H9 (cell line): Measurements from ENCODE around the gene GRWD1. TPM values are rescaled to one million over a fixed set of nuclear protein-coding genes. Genes with fewer than 3 reads are reported as not detected.

Experiments used
- DNase-seq: peaks from one replicate; pipeline ENCODE4 v3.0.0-alpha.2; 2017
- H2AFZ ChIP-seq: one replicate; pipeline ENCODE4 v1.6.1; 2013; ENCODE audit warnings: mild to moderate bottlenecking, low read length, control low read depth, moderate library complexity
- H2AK5ac ChIP-seq: 2 replicates; pipeline ENCODE4 v1.6.1; 2013; ENCODE audit warnings: low read length, control low read depth, mixed read lengths; ENCODE audit not compliant: insufficient read length
- H2BK120ac ChIP-seq: one replicate; pipeline ENCODE4 v1.6.1; 2013; ENCODE audit warnings: low read depth, mild to moderate bottlenecking, low read length, control low read depth, inconsistent platforms; ENCODE audit not compliant: poor library complexity, severe bottlenecking
- H2BK12ac ChIP-seq: 2 replicates; pipeline ENCODE4 v1.6.1; 2013; ENCODE audit warnings: low read length, control low read depth, mixed read lengths, low read depth; ENCODE audit not compliant: insufficient read length
- H2BK15ac ChIP-seq: 2 replicates; pipeline ENCODE4 v1.6.1; 2013; ENCODE audit warnings: low read depth, low read length, control low read depth
- H2BK20ac ChIP-seq: one replicate; pipeline ENCODE4 v1.6.1; 2013; ENCODE audit warnings: low read depth, mild to moderate bottlenecking, low read length, control low read depth, inconsistent platforms; ENCODE audit not compliant: poor library complexity, severe bottlenecking
- H2BK5ac ChIP-seq: 2 replicates; pipeline ENCODE4 v1.6.1; 2013; ENCODE audit warnings: low read length, control low read depth, mixed read lengths; ENCODE audit not compliant: insufficient read length
- H3K14ac ChIP-seq: 2 replicates; pipeline ENCODE4 v1.6.1; 2013; ENCODE audit warnings: low read length, control low read depth; ENCODE audit not compliant: insufficient read depth
- H3K18ac ChIP-seq: 2 replicates; pipeline ENCODE4 v1.6.1; 2013; ENCODE audit warnings: low read depth, mild to moderate bottlenecking, mixed read lengths, low read length, control low read depth; ENCODE audit not compliant: insufficient read length
- H3K23ac ChIP-seq: 2 replicates; pipeline ENCODE4 v1.6.1; 2013; ENCODE audit warnings: low read length, control low read depth, mixed read lengths, low read depth; ENCODE audit not compliant: insufficient read length
- H3K23me2 ChIP-seq: 2 replicates; pipeline ENCODE4 v1.6.1; 2013; ENCODE audit warnings: low read depth, mild to moderate bottlenecking, mixed read lengths, low read length, control low read depth; ENCODE audit not compliant: insufficient read length, poor library complexity, severe bottlenecking
- H3K27ac ChIP-seq: 2 replicates; pipeline ENCODE4 v1.5.1; 2013; ENCODE audit warnings: low read length, control low read depth, mixed read lengths, low read depth; ENCODE audit not compliant: insufficient read length
- H3K27me3 ChIP-seq: 2 replicates; pipeline ENCODE4 v1.6.1; 2013; ENCODE audit warnings: low read length, control low read depth, inconsistent platforms; ENCODE audit not compliant: insufficient read depth
- H3K4ac ChIP-seq: 2 replicates; pipeline ENCODE4 v1.6.1; 2013; ENCODE audit warnings: low read depth, mild to moderate bottlenecking, control low read depth, inconsistent platforms, low read length, moderate library complexity
- H3K4me1 ChIP-seq: 2 replicates; pipeline ENCODE4 v1.6.1; 2013; ENCODE audit warnings: low read length, control low read depth, inconsistent platforms; ENCODE audit not compliant: insufficient read depth
- H3K4me2 ChIP-seq: 2 replicates; pipeline ENCODE4 v1.6.1; 2013; ENCODE audit warnings: low read length, control low read depth, mixed read lengths; ENCODE audit not compliant: insufficient read length, insufficient read depth
- H3K56ac ChIP-seq: 2 replicates; pipeline ENCODE4 v1.6.1; 2013; ENCODE audit warnings: low read depth, mild to moderate bottlenecking, mixed read lengths, low read length, control low read depth; ENCODE audit not compliant: insufficient read length
- H3K79me1 ChIP-seq: 2 replicates; pipeline ENCODE4 v1.6.1; 2013; ENCODE audit warnings: low read depth, mild to moderate bottlenecking, moderate library complexity, low read length, control low read depth, inconsistent platforms; ENCODE audit not compliant: insufficient read depth, poor library complexity, severe bottlenecking
- H3K79me2 ChIP-seq: 2 replicates; pipeline ENCODE4 v1.6.1; 2013; ENCODE audit warnings: low read length, control low read depth, inconsistent platforms; ENCODE audit not compliant: insufficient read depth
- H3K9ac ChIP-seq: 2 replicates; pipeline ENCODE4 v1.6.1; 2013; ENCODE audit warnings: low read length, control low read depth, mixed read lengths; ENCODE audit not compliant: insufficient read length; ENCODE audit errors: extremely low read depth
- H3K9me3 ChIP-seq: one replicate; pipeline ENCODE4 v1.6.1; 2013; ENCODE audit warnings: low read depth, low read length, inconsistent platforms; ENCODE audit not compliant: control insufficient read depth
- H3T11ph ChIP-seq: one replicate; pipeline ENCODE4 v1.6.1; 2013; ENCODE audit warnings: mild to moderate bottlenecking, low read length, control low read depth, inconsistent platforms
- H4K20me1 ChIP-seq: one replicate; pipeline ENCODE4 v1.6.1; 2013; ENCODE audit not compliant: control insufficient read depth, insufficient read length, insufficient read depth
- H4K5ac ChIP-seq: 2 replicates; pipeline ENCODE4 v1.6.1; 2013; ENCODE audit warnings: low read depth, mild to moderate bottlenecking, mixed read lengths, low read length, control low read depth; ENCODE audit not compliant: insufficient read length
- H4K8ac ChIP-seq: replicated peaks from 2 replicates; pipeline ENCODE4 v1.6.1; 2013; ENCODE audit warnings: low read length, control low read depth, mixed read lengths, low read depth; ENCODE audit not compliant: insufficient read length
- H4K91ac ChIP-seq: 2 replicates; pipeline ENCODE4 v1.6.1; 2013; ENCODE audit warnings: low read depth, mild to moderate bottlenecking, moderate library complexity, mixed read lengths, low read length, control low read depth; ENCODE audit not compliant: insufficient read length
- H3K27ac Mint-ChIP-seq, 3 experiments: 2 replicates in 2 of 3; 3 replicates in 1 of 3; pipeline ENCODE4 v1.8.0; 2020 to 2021; ENCODE audit warnings: mixed read lengths in 3 of 3, mild to moderate bottlenecking in 1 of 3, moderate library complexity in 1 of 3
- H3K27me3 Mint-ChIP-seq: 2 replicates; pipeline ENCODE4 v1.8.0; 2021; ENCODE audit warnings: low read depth, mild to moderate bottlenecking, moderate library complexity, mixed read lengths
- H3K36me3 Mint-ChIP-seq, 3 experiments: 2 replicates in 2 of 3; 3 replicates in 1 of 3; pipeline ENCODE4 v1.8.0; 2020 to 2021; ENCODE audit warnings: low read depth in 3 of 3, mixed read lengths in 3 of 3; ENCODE audit not compliant: insufficient read depth in 1 of 3
- H3K4me1 Mint-ChIP-seq, 2 experiments: 2 replicates each; pipeline ENCODE4 v1.8.0; 2020; ENCODE audit warnings: mixed read lengths in 2 of 2
- H3K4me3 Mint-ChIP-seq, 2 experiments: 2 replicates in 1 of 2; 3 replicates in 1 of 2; pipeline ENCODE4 v1.8.0; 2020 to 2021; ENCODE audit warnings: mild to moderate bottlenecking in 2 of 2, mixed read lengths in 2 of 2, moderate library complexity in 1 of 2
- H3K9me3 Mint-ChIP-seq, 2 experiments: 2 replicates in 1 of 2; 3 replicates in 1 of 2; pipeline ENCODE4 v1.8.0; 2020; ENCODE audit warnings: mild to moderate bottlenecking in 2 of 2, mixed read lengths in 2 of 2, moderate library complexity in 1 of 2
- CTCF ChIP-seq: fragments of 200-600 bp; sonication (generic); conservative IDR thresholded peaks from 3 replicates; pipeline ENCODE4 v1.8.0; 2021; ENCODE audit warnings: antibody characterized with exemption, mild to moderate bottlenecking
- WGBS: extraction: QIAGEN DNeasy Blood & Tissue Kit; methylation state at CpG from one replicate; pipeline ENCODE4 v1.1.7; 2013; ENCODE audit warnings: missing lambda C conversion rate, low lambda C conversion rate, mixed read lengths; ENCODE audit not compliant: insufficient read length; ENCODE audit errors: extremely low coverage; 5-methylcytosine and 5-hydroxymethylcytosine counted together
- total RNA-seq: library from RNA; stranded (reverse); gene quantifications from 2 replicates; pipeline ENCODE4 v1.2.1, GENCODE V29; 2021

The GRWD1 gene
- total RNA-seq, 1 experiment from 2014 or later, result 92.0 TPM

- Mint-ChIP-seq H3K27ac (peak overlapping the region; percentile 96 to 99 (median 98)), H3K4me1 (peaks cover 24 to 36% of the 10 kb centered on the region in 2 experiments), H3K27me3 (peaks cover 32% of the 10 kb centered on the region), H3K36me3 (peaks cover 0 to 19% (median 0%) of the 10 kb centered on the region in 3 experiments; a peak in 3 of 7 replicates), H3K4me3 (peak overlapping the region; percentile 67 to 85), H3K9me3 (no peaks in the 10 kb centered on the region; a peak in 2 of 5 replicates)
- Histone ChIP-seq H3K9ac (no peak overlapping the region), H4K91ac (no peak overlapping the region), H2BK12ac (no peak overlapping the region), H3K27me3 (no peaks in the 10 kb centered on the region; the same call in 1 of the 2 replicates), H2BK5ac (no peak overlapping the region), H3K4me1 (no peaks in the 10 kb centered on the region), H4K5ac (no peak overlapping the region), H3K14ac (no peak overlapping the region), H3K23me2 (peaks cover 8% of the 10 kb centered on the region), H3K4me2 (peak overlapping the region; percentile 65), H2AK5ac (no peak overlapping the region), H3K79me1 (no peaks in the 10 kb centered on the region), H3K23ac (no peak overlapping the region), H3K79me2 (no peaks in the 10 kb centered on the region), H3T11ph (no peak overlapping the region), H2BK120ac (no peak overlapping the region), H2AFZ (no peak overlapping the region), H3K56ac (no peak overlapping the region), H3K27ac (no peak overlapping the region), H2BK20ac (no peak overlapping the region), H3K4ac (no peak overlapping the region), H4K8ac (no peak overlapping the region), H2BK15ac (no peak overlapping the region), H3K9me3 (no peaks in the 10 kb centered on the region), H4K20me1 (no peaks in the 10 kb centered on the region), H3K18ac (no peak overlapping the region)
- no CpG with 5 or more reads among the region's 10 CpGs for WGBS
- peak; percentile 98 for DNase-seq
- no peak for TF ChIP-seq CTCF
Measured at GRCh38 chr19:48491793-48492123, 46.0 kb downstream of the GRWD1 start.
